Testis (tissue), 3 donors: Measurements from ENCODE around the gene PRKAR2B. TPM values are rescaled to one million over a fixed set of nuclear protein-coding genes. Genes with fewer than 3 reads are reported as not detected.
A peak's percentile ranks its signal among the peaks of the same experiment; 100 is the strongest.

ENCODE experiments used
- DNase-seq: peaks from one replicate; pipeline ENCODE4 v3.0.0-alpha.2; 2019
- H3K27ac ChIP-seq, 2 donors: fragments of 200-600 bp; sonication (generic); one replicate each; pipeline ENCODE4 v1.5.1; 2019
- H3K27me3 ChIP-seq: fragments of 200-600 bp; sonication (generic); one replicate; pipeline ENCODE4 v1.5.1; 2019
- H3K36me3 ChIP-seq: fragments of 200-600 bp; sonication (generic); one replicate; pipeline ENCODE4 v1.5.1; 2017; ENCODE audit warnings: low read depth; ENCODE audit errors: missing control alignments
- H3K4me1 ChIP-seq: fragments of 200-600 bp; sonication (generic); one replicate; pipeline ENCODE4 v1.5.1; 2019
- H3K4me3 ChIP-seq, 2 donors: fragments of 200-600 bp; sonication (generic); one replicate each; pipeline ENCODE4 v1.5.1; 2017 to 2019
- H3K9me3 ChIP-seq: fragments of 200-600 bp; sonication (generic); one replicate; pipeline ENCODE4 v1.5.1; 2017
- CTCF ChIP-seq, 3 experiments: fragments of 450-650 bp in 2 of 3; fragments of 200-600 bp in 1 of 3; sonication (generic) in 1 of 3; IDR thresholded peaks; one replicate each; pipeline ENCODE4 v1.5.1; 2016 to 2019; ENCODE audit warnings: antibody characterized with exemption in 3 of 3, mild to moderate bottlenecking in 2 of 3, moderate library complexity in 1 of 3
- POLR2A ChIP-seq: fragments of 450-650 bp; IDR thresholded peaks from one replicate; pipeline ENCODE4 v1.6.1; 2017; ENCODE audit warnings: antibody characterized with exemption, mild to moderate bottlenecking, moderate library complexity
- WGBS, 2 donors: methylation state at CpG; one replicate each; pipeline ENCODE4 v1.1.5; 2018; 5-methylcytosine and 5-hydroxymethylcytosine counted together
- intact Hi-C: fragments of 100-400 bp; cut with DNase I; formaldehyde crosslinking; loops from one replicate; pipeline ENCODE4 v1.15.1; 2023; ENCODE audit warnings: low total_unique reads
- polyA plus RNA-seq: library from polyadenylated mRNA; stranded (reverse); fragments of 350-450 nt; fragmentation: Illumina TruSeq; extraction: RNeasy Lipid Tissue Mini Kit (QIAGEN cat#74804); gene quantifications from one replicate; pipeline ENCODE4 v1.2.3, GENCODE V29; 2014; ENCODE audit warnings: low read depth, low replicate concordance; ENCODE audit not compliant: insufficient read depth
- total RNA-seq, 2 donors: library from RNA; depleted of rRNA; stranded (reverse); fragments of >200 nt; gene quantifications; one replicate each; pipeline ENCODE4 v1.2.3, GENCODE V29; 2016

Gene PRKAR2B
- total and polyA plus RNA-seq, 3 donors from 2014 or later, result 51.7 to 81.8 (median 66.3) TPM

GRCh38 chr7:107187774-107188173 lies 143.3 kb downstream of the PRKAR2B start:
- Histone ChIP-seq H3K9me3 (no peaks in the 10 kb centered on the region), H3K27ac (no peak overlapping the region), H3K36me3 (no peaks in the 10 kb centered on the region), H3K4me1 (no peaks in the 10 kb centered on the region), H3K27me3 (no peaks in the 10 kb centered on the region), H3K4me3 (no peak overlapping the region)
- intact Hi-C loops, result no loop called here
- no peak for TF ChIP-seq CTCF (IDR thresholded peaks at IDR 0.05)
- no peak for TF ChIP-seq POLR2A
- WGBS, 2 donors, result 91 to 95% methylated on average over 2 of the region's 2 CpGs
- no peak for DNase-seq

GRCh38 chr7:107190090-107190489 lies 145.6 kb downstream of the PRKAR2B start:
- TF ChIP-seq POLR2A, result no peak
- no peak for TF ChIP-seq CTCF (IDR thresholded peaks at IDR 0.05)
- Histone ChIP-seq H3K9me3 (no peaks in the 10 kb centered on the region), H3K4me1 (no peaks in the 10 kb centered on the region), H3K36me3 (no peaks in the 10 kb centered on the region), H3K27ac (no peak overlapping the region), H3K27me3 (no peaks in the 10 kb centered on the region), H3K4me3 (no peak overlapping the region)
- intact Hi-C loops, result no loop called here
- no peak for DNase-seq
- WGBS, 2 donors, result 97 to 99% methylated on average over 2 of the region's 2 CpGs

GRCh38 chr7:107194052-107194451 lies 149.5 kb downstream of the PRKAR2B start:
- Histone ChIP-seq H3K27me3 (no peaks in the 10 kb centered on the region), H3K9me3 (no peaks in the 10 kb centered on the region), H3K36me3 (no peaks in the 10 kb centered on the region), H3K4me1 (no peaks in the 10 kb centered on the region), H3K27ac (no peak overlapping the region), H3K4me3 (no peak overlapping the region)
- TF ChIP-seq POLR2A, result no peak
- TF ChIP-seq CTCF (IDR thresholded peaks at IDR 0.05), result peak in 1 of 3 experiments; percentile 16
- DNase-seq, result no peak
- intact Hi-C loops, result no loop called here
- 47 to 61% methylated on average over 1 of the region's 1 CpG for WGBS, 2 donors

- no peaks in the 10 kb centered on the region for H3K27me3 ChIP-seq
- TF ChIP-seq CTCF (IDR thresholded peaks at IDR 0.05) (no peak), POLR2A (no peak)
- H3K4me1 ChIP-seq, result no peaks in the 10 kb centered on the region
- H3K4me3 ChIP-seq, result no peak overlapping the region
- intact Hi-C loops, result no loop called here
- DNase-seq, result no peak
- no peak overlapping the region for H3K27ac ChIP-seq
- 91 to 94% methylated on average over 10 of the region's 10 CpGs for WGBS, 2 donors
- no peaks in the 10 kb centered on the region for H3K36me3 ChIP-seq
- no peaks in the 10 kb centered on the region for H3K9me3 ChIP-seq
These were observed 152.5 kb downstream of the PRKAR2B start for GRCh38 chr7:107196834-107197610.
